ENCODE measurements around the gene C15orf39. TPM values are rescaled to one million over a fixed set of nuclear protein-coding genes. Genes with fewer than 3 reads are reported as not detected.

The C15orf39 gene
- total RNA-seq, 1 experiment from 2014 or later: 13.3 TPM

- H3K4me3 Mint-ChIP-seq (ENCODE audit: unreplicated experiment): no peak overlapping the region
- intact Hi-C loops (cut with micrococcal nuclease): loop anchor here (10.0 kb wide), 2 partner anchors 96 to 424 kb away; partner anchors contain the start of gene CSK
- no peaks in the 10 kb centered on the region for H3K27me3 Mint-ChIP-seq (ENCODE audit: insufficient read depth, unreplicated experiment)
- no peak for DNase-seq (ENCODE audit: unreplicated experiment)
- no peak for TF ChIP-seq CTCF (IDR thresholded peaks at IDR 0.05; ENCODE audit: unreplicated experiment)
- POLR2A ChIA-PET: interaction anchor here (0.6 to 0.7 kb wide), 2 partner anchors 144 to 214 kb away, joined by 3 to 5 read pairs; no protein-coding TSS in a partner anchor
- no peak overlapping the region for H3K27ac Mint-ChIP-seq (ENCODE audit: low read depth, unreplicated experiment)
- peaks cover 9% of the 10 kb centered on the region for H3K4me1 Mint-ChIP-seq (ENCODE audit: insufficient read depth, unreplicated experiment)
- no TSS peak for BruUV-seq (replicated peaks)
- H3K9me3 Mint-ChIP-seq (ENCODE audit: unreplicated experiment): no peaks in the 10 kb centered on the region
- peaks cover 44% of the 10 kb centered on the region for H3K36me3 Mint-ChIP-seq (ENCODE audit: insufficient read depth, unreplicated experiment)
- CTCF ChIA-PET: interaction anchor here (7.1 kb wide), 1 partner anchor 179 kb away, joined by 85 read pairs; no protein-coding TSS in a partner anchor
Measured at GRCh38 chr15:75209289-75209676, 7.6 kb downstream of the C15orf39 start.

GRCh38 chr15:75210811-75211230 lies 9.1 kb downstream of the C15orf39 start:
- POLR2A ChIA-PET: interaction anchor here (1.9 kb wide), 1 partner anchor 9 kb away, joined by 4 read pairs; the partner anchor contains the start of gene C15orf39
- Mint-ChIP-seq H3K9me3 (ENCODE audit: unreplicated experiment) (no peaks in the 10 kb centered on the region), H3K27ac (ENCODE audit: low read depth, unreplicated experiment) (no peak overlapping the region), H3K4me3 (ENCODE audit: unreplicated experiment) (no peak overlapping the region), H3K4me1 (ENCODE audit: insufficient read depth, unreplicated experiment) (no peaks in the 10 kb centered on the region), H3K36me3 (ENCODE audit: insufficient read depth, unreplicated experiment) (peaks cover 40% of the 10 kb centered on the region), H3K27me3 (ENCODE audit: insufficient read depth, unreplicated experiment) (no peaks in the 10 kb centered on the region)
- intact Hi-C loops (cut with micrococcal nuclease): no loop called here
- DNase-seq (ENCODE audit: unreplicated experiment): no peak
- no peak for TF ChIP-seq CTCF (IDR thresholded peaks at IDR 0.05; ENCODE audit: unreplicated experiment)
- CTCF ChIA-PET: interaction anchor here (0.6 kb wide), 1 partner anchor 971 kb away, joined by 5 read pairs; no protein-coding TSS in a partner anchor
- no TSS peak for BruUV-seq (replicated peaks)

GRCh38 chr15:75211436-75212199 lies 9.9 kb downstream of the C15orf39 start:
- DNase-seq (ENCODE audit: unreplicated experiment): peak; percentile 61
- no peaks in the 10 kb centered on the region for H3K4me1 Mint-ChIP-seq (ENCODE audit: insufficient read depth, unreplicated experiment)
- H3K9me3 Mint-ChIP-seq (ENCODE audit: unreplicated experiment): no peaks in the 10 kb centered on the region
- H3K27ac Mint-ChIP-seq (ENCODE audit: low read depth, unreplicated experiment): no peak overlapping the region
- peaks cover 32% of the 10 kb centered on the region for H3K36me3 Mint-ChIP-seq (ENCODE audit: insufficient read depth, unreplicated experiment)
- CTCF ChIA-PET: interaction anchor here (0.7 to 0.9 kb wide), 2 partner anchors 11 to 182 kb away, joined by 3 to 5 read pairs; no protein-coding TSS in a partner anchor
- POLR2A ChIA-PET: interaction anchor here (0.8 to 1.9 kb wide), 2 partner anchors 10 to 188 kb away, joined by 3 to 4 read pairs; partner anchors contain the start of genes C15orf39 and PPCDC
- H3K4me3 Mint-ChIP-seq (ENCODE audit: unreplicated experiment): no peak overlapping the region
- intact Hi-C loops (cut with micrococcal nuclease): no loop called here
- no peak for TF ChIP-seq CTCF (IDR thresholded peaks at IDR 0.05; ENCODE audit: unreplicated experiment)
- no TSS peak for BruUV-seq (replicated peaks)
- H3K27me3 Mint-ChIP-seq (ENCODE audit: insufficient read depth, unreplicated experiment): no peaks in the 10 kb centered on the region

- H3K36me3 Mint-ChIP-seq (ENCODE audit: insufficient read depth, unreplicated experiment): peaks cover 32% of the 10 kb centered on the region
- CTCF ChIA-PET: interaction anchor here (0.9 kb wide), 1 partner anchor 183 kb away, joined by 5 read pairs; no protein-coding TSS in a partner anchor
- intact Hi-C loops (cut with micrococcal nuclease): no loop called here
- H3K4me3 Mint-ChIP-seq (ENCODE audit: unreplicated experiment): no peak overlapping the region
- H3K27me3 Mint-ChIP-seq (ENCODE audit: insufficient read depth, unreplicated experiment): no peaks in the 10 kb centered on the region
- H3K4me1 Mint-ChIP-seq (ENCODE audit: insufficient read depth, unreplicated experiment): no peaks in the 10 kb centered on the region
- no peaks in the 10 kb centered on the region for H3K9me3 Mint-ChIP-seq (ENCODE audit: unreplicated experiment)
- POLR2A ChIA-PET: interaction anchor here (0.8 to 1.9 kb wide), 3 partner anchors 11 to 189 kb away, joined by 3 to 4 read pairs (median 3); partner anchors contain the start of genes C15orf39 and PPCDC
- TF ChIP-seq CTCF (IDR thresholded peaks at IDR 0.05; ENCODE audit: unreplicated experiment): no peak
- no peak overlapping the region for H3K27ac Mint-ChIP-seq (ENCODE audit: low read depth, unreplicated experiment)
- no TSS peak for BruUV-seq (replicated peaks)
- DNase-seq (ENCODE audit: unreplicated experiment): no peak
Measured at GRCh38 chr15:75212200-75212858, 10.6 kb downstream of the C15orf39 start.

All from MCF 10A (cell line).